NCI-H2029 (cell line): ENCODE data around the gene SPSB2.
"Not testable (repeated sequence)": the region's sequence is repeated elsewhere in the genome, so short reads cannot be mapped to it uniquely, and the experiment has no call there.

ENCODE experiments used
- DNase-seq: peaks from one replicate; lab custom pipeline; 2025; lab: John Stamatoyannopoulos, UW

Gene SPSB2, protein sequence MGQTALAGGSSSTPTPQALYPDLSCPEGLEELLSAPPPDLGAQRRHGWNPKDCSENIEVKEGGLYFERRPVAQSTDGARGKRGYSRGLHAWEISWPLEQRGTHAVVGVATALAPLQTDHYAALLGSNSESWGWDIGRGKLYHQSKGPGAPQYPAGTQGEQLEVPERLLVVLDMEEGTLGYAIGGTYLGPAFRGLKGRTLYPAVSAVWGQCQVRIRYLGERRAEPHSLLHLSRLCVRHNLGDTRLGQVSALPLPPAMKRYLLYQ

DNA sequence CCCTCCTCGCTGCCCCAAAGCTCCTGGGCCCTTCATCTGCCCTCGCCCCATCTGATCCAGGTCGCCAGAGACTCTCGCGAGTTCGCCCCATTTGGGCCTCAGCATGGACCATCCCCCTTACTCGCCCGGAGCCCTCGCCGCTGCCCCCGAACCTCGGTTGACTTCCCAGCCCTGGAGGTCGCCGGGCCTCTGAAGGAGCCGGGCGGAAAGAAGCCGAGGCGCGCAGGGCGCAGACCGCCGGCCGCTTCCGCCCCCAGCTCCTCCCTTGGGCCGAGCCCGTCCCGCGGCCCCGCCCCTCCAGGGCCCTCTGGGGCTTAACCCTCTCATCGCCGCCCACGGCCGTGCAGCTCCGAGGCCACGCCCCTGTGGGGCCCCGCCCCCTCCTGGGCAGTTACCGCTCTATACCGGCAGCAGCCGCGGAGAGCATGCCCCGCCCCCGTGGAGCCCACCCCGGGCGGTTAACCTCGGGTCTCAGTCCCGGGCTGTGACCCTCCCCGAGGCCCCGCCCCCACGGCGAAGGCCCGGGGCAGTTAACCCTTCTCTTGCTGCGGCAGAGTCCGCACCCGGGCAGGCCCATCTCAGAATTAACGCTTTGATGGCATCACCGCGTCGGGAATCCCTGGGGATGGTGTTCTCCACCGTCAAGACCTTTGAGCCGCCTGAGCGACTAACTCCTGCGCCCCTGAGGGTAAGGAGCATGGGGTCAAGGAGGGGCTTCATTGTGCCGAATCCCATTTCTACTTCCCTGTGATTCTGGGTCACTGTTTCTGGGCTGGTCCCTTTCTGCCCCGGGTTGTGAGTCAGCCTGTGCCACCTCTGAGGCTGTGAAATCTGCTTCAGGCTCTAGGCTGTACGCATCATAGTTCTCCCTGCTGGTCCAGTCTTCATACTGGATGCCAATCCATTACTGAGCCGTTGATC, at the start of gene SPSB2:
SPSB2 (minus strand) TSS at position 210 of the 921 bp plus-strand sequence. CDS start 402 bp downstream, outside the sequence.
- peak; percentile 94 for DNase-seq

DNA sequence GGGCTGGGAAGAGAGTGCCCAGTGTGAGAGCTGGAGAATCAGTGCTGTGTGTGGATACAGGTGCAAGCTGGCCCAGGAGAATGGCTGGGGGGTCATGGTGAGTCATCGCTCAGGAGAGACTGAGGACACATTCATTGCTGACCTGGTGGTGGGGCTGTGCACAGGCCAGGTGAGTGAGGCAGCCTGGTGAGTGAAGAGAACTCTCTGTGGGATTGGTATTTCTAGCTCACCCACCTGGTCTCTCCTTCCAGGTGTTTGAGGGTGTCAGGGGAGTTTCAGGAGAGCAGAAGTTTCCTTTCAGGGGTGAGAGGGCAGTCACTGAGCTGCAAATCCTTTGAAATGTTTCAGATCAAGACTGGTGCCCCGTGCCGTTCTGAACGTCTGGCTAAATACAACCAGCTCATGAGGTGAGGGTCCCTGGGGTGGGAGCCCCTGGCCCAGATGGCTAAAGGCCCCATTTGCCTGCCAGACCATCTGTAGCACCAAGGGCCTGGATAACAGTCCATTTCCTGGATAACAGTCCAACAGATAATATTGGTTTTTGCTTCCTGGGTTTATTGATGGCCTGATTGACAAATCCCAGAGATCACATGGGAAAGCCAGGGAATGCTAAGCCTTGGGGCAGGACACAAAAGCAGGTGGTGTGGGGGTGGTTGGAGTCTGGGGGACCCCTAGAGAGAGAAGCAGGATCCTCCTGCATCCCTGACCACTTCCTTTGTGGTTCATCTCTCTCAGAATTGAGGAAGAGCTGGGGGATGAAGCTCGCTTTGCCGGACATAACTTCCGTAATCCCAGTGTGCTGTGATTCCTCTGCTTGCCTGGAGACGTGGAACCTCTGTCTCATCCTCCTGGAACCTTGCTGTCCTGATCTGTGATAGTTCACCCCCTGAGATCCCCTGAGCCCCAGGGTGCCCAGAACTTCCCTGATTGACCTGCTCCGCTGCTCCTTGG, 49.2 kb upstream of the SPSB2 start:
- no peak for DNase-seq

- DNase-seq, result no peak
These were observed 48.4 kb upstream of the SPSB2 start for GRCh38 chr12:6921539-6921938.

- no peak for DNase-seq
These were observed 46.5 kb upstream of the SPSB2 start for GRCh38 chr12:6919588-6919987.

GRCh38 chr12:6917491-6918231, 44.6 kb upstream of the SPSB2 start:
- DNase-seq, result no peak

- DNase-seq, result no peak
These were observed 43.5 kb upstream of the SPSB2 start for GRCh38 chr12:6916426-6917200.

DNA sequence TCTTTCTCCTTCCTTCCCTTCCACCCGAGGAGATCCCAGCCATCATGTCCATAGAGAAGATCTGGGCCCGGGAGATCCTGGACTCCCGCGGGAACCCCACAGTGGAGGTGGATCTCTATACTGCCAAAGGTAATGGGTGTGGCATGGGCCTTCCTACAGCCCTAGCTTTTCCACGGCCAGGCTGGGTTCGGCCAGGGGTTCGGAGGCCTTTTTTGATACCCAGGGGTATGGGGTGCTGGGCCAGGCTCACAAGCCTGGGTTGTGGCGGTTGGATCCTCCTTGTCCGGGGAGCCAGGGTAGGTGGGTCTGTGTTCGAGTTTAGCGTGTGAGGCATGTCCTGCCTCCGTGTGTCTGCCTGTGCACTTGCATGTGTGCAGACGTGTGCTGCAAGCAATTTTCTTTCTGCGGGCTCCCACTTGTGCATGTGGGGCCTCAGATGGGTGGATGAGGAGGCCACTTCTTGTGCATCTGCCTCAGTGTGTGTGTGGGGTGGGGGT, 42.7 kb upstream of the SPSB2 start:
- DNase-seq, result no peak

- DNase-seq, result peak; percentile 26
These were observed 42.1 kb upstream of the SPSB2 start for GRCh38 chr12:6914947-6915788.

GRCh38 chr12:6914246-6914946, 41.3 kb upstream of the SPSB2 start, which contains the start of gene ENO2:
ENO2 (plus strand) TSS chr12:6914580; CDS start chr12:6915833, 1,253 bp downstream.
- DNase-seq, result peak; percentile 44

DNA sequence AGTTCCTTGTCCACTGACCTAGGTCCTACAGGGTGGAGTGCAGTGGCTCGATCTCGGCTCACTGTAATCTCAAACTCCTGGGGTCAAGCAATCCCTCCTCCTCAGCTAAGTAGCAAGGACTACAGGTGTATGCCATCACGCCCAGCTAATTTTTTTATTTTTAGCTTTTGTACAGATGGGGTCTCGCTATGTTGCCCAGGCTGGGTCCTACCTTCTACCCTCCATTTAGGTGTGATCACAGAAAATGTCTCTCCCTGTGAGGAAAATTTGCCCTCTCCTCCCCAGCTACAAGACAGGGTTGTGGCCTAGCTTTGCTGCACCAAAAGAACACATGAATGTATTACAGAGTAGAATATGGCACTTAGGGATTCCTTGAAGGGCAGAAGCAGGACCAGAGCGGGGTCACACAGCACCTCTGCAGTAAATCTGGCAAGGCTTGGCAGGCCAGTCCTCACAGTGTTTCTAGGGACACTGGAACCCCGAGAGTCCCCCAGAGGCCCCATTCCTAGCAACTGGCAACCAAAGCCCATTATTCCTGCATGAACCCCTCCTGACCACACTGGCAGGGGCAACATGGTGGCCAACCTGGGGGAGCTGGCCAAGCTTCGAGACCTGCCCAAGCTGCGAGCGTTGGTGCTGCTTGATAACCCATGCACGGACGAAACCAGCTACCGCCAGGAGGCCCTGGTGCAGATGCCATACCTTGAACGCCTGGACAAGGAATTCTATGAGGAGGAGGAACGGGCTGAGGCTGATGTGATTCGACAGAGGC, 39.2 kb upstream of the SPSB2 start:
- no peak for DNase-seq

DNA sequence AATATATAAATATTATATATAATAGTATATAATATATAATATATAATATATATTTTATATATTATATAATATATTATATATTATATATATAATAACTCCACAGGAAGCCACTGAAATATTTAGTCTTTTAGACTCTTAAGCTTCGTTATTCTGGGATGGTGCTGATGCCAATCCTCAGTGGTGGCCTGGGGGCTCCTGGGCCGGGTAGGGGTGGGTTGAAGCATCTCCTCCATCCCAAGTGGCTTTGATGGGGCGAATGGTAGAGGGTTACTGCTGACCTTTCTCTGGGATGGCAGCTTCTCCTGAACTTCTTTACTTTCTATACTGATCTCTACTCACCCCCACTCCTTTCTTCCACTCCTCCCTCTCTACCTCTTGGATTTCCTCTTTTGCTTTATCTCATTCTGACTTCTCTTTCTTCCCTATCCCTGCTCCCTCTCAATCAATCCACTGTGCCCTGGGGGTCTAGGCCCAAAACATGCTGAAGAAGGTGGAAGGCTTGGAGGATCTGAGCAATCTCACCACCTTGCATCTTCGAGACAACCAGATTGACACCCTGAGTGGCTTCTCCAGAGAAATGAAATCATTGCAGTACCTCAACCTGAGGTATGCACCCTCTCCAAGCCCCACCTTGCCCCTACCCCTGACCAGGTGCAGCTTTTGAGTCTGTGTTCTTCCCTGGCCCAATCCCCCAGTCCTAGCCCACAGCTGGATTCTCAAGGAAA, 36.5 kb upstream of the SPSB2 start:
- no peak for DNase-seq

DNA sequence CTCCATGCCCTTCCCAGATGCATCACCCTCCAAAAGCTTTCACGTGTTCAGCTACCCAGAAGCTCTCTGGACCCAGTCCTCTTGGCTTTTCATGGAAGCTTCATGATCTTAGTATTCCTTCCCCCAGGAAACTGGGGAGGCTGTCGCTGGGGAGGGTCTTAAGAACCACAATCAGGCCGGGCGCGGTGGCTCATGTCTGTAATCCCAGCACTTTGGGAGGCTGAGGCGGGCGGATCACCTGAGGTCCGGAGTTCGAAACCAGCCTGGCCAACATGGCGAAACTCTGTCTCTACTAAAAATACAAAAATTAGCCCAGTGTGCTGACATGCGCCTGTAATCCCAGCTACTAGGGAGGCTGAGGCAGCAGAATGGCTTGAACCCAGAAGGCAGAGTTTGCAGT, 35.0 kb upstream of the SPSB2 start:
- not testable (repeated sequence) for DNase-seq

GRCh38 chr12:6905414-6906040, 32.4 kb upstream of the SPSB2 start:
- no peak for DNase-seq

DNA sequence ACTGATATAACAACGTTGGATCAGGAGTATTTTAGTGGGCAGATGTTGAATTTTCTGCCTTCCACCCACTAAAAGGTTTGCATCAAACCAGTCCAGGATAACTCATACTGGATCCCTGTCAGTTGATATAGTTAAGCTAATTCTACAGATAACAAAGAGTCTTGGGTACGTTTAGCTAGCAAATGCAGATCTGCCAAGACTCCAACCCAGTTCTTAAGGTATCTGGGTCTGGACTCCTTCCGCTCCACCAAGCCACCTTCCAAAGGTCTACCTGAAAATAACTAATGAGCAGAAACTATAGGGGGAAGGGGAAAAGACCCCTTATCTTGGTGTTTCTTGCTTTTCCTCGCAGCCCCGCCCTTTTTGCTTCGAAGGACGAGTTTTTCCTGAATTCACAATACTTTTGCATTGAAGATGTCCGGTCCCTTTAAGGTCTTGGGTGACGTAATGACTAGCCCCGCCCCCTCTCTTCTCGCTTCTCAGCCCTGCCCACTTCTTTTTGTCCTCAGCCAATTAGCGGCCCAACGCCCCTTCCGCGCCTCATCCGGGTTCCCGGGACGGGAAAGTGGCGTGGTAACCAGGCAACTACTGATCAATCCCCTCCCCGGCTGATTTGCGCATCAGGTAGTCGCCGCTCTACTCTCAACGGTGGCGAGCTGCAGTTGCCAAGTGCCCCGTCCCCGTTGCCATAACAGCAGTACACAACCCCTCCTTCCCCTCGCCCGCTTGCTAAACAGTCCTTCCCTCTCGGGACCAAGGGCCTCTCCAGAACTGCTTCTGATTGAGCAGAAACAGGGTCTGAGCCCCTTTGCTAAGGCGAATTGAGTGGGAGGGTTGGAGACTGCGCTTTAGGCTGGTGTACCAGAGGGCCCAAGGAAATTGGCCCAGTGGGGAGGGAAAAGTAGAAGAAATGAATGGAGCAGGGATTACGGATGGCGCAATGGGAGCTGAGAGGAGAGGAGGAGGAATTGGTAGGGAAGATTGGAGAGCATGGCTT, 31.5 kb upstream of the SPSB2 start, which contains the start of gene LRRC23:
LRRC23 (plus strand) TSS at position 543 of the 997 bp plus-strand sequence. CDS start 812 bp downstream, outside the sequence.
- peak; percentile 96 for DNase-seq

- DNase-seq, result no peak
These were observed 30.6 kb upstream of the SPSB2 start for GRCh38 chr12:6903722-6904121.
